ENCODE measurements around the gene TMEM45A. TPM values are rescaled to one million over a fixed set of nuclear protein-coding genes. Genes with fewer than 3 reads are reported as not detected.
"Not testable (repeated sequence)": the region's sequence is repeated elsewhere in the genome, so short reads cannot be mapped to it uniquely, and the experiment has no call there.

The TMEM45A gene
- total and polyA plus RNA-seq, 11 donors: 1.8 to 11.2 (median 3.1) TPM

DNA sequence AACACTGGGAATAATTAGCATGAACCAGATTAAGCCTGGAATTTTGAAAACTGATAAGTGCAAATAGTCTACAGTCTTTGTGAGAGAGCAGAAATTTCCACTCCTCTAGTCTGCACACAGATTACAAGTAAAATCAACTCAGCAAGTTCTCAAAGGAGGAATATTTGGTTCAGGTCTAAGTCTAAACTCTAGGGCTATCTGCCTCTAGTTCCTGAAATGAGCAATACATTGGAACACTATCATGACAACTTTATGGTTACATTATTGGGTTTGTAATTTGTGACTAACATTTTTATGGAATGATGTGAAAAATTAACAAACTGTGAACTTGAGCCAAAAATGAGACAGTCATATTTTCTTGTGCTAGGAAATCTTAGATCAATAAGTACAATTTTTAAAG, 86.2 kb downstream of the TMEM45A start:
- ATAC-seq: no peak
- H3K4me1 ChIP-seq: no peaks in the 10 kb centered on the region
- no peaks in the 10 kb centered on the region for H3K9me3 ChIP-seq
- H3K27me3 ChIP-seq: no peaks in the 10 kb centered on the region
- no peak for TF ChIP-seq POLR2A (IDR thresholded peaks at IDR 0.05)
- TF ChIP-seq CTCF (IDR thresholded peaks at IDR 0.05): no peak
- intact Hi-C loops (cut with DNase I): no loop called here
- H3K27ac ChIP-seq: no peak overlapping the region
- DNase-seq: no peak
- H3K36me3 ChIP-seq: no peaks in the 10 kb centered on the region
- H3K4me3 ChIP-seq: no peak overlapping the region

- intact Hi-C loops (cut with DNase I): no loop called here
- WGBS, 4 donors: 31 to 55% (median 51%) methylated on average over 2 of the region's 2 CpGs
- DNase-seq: no peak
Measured at GRCh38 chr3:100580147-100580546, 87.7 kb downstream of the TMEM45A start.

DNA sequence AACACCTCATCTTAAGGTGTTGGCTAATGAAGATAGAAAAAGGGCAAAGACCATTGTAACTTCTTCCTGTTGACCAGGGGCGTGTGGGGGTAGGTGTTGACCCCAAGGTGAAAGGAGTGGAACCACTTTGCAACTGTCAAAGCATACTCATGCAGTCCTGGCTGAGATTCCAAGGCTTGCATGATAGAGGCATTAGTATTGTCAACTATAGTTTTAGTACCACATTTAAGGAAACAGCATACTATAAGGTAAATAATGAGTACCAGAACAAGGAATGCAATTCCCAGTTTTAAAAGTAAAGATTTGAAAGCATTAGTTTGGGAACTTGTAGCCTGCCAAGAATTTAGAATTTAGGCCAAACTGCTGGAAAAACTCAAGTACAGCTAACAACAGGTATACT, 89.2 kb downstream of the TMEM45A start:
- Histone ChIP-seq H3K4me3 (no peak overlapping the region), H3K4me1 (no peaks in the 10 kb centered on the region), H3K27me3 (no peaks in the 10 kb centered on the region), H3K36me3 (no peaks in the 10 kb centered on the region), H3K9me3 (no peaks in the 10 kb centered on the region), H3K27ac (no peak overlapping the region)
- ATAC-seq (no peak), DNase-seq (no peak)
- no peak for TF ChIP-seq CTCF (IDR thresholded peaks at IDR 0.05)
- intact Hi-C loops (cut with DNase I): no loop called here
- WGBS, 4 donors: 70 to 89% (median 75%) methylated on average over 1 of the region's 1 CpG

More at GRCh38 chr3:100580147-100580546, 87.7 kb downstream of the TMEM45A start:
- H3K27me3 ChIP-seq: no peaks in the 10 kb centered on the region
- H3K36me3 ChIP-seq: no peaks in the 10 kb centered on the region
- no peak for ATAC-seq
- TF ChIP-seq POLR2A (IDR thresholded peaks at IDR 0.05) (no peak), CTCF (IDR thresholded peaks at IDR 0.05) (no peak)
- H3K9me3 ChIP-seq: no peaks in the 10 kb centered on the region
- H3K27ac ChIP-seq: no peak overlapping the region
- H3K4me3 ChIP-seq: no peak overlapping the region
- H3K4me1 ChIP-seq: no peaks in the 10 kb centered on the region

DNA sequence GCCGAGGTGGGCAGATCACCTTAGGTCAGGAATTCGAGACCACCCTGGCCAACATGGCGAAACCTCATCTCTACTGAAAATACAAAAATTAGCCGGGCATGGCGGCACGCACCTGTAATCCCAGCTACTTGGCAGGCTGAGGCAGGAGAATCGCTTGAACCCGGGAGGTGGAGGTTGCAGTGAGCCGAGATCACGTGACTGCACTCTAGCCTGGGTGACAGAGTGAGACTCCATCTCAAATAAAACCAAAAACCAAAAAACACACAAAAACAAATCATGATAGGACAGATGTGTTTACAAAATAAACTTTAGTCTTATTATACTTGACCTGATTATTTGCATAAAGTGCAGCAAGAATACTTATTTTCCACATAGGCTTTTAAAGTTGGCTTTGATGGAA, 89.7 kb downstream of the TMEM45A start:
- H3K36me3 ChIP-seq: not testable (repeated sequence)

DNA sequence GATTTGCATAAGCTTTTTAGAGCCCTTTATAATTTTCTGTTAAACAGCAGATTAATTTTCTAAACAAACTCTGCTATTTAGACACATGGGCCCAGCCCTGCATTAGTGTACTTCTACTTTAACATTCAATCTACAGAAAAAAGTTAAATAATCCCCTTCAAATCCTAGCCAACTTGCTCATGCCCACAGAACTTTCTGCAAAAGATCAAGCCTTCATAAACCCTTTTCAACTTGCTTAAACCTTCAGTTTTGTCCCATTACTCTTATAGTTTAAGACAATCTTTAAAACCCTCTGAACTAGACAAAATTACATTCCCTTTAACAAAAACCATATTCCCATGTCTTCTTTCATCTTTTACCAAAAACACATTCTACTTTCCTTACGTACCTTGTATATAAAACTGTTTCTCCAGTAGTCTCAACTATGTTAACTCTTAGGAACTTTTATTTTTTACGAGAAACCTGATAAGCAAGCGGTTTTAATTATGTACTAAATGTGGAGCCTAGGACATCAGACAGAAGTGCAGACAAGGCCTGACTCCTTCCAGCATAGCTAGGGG, 91.8 kb downstream of the TMEM45A start:
- Histone ChIP-seq H3K27ac (no peak overlapping the region), H3K27me3 (no peaks in the 10 kb centered on the region), H3K4me3 (no peak overlapping the region), H3K36me3 (no peaks in the 10 kb centered on the region), H3K4me1 (no peaks in the 10 kb centered on the region), H3K9me3 (no peaks in the 10 kb centered on the region)
- intact Hi-C loops (cut with DNase I): no loop called here
- DNase-seq (no peak), ATAC-seq (no peak)
- TF ChIP-seq POLR2A (IDR thresholded peaks at IDR 0.05): no peak
- TF ChIP-seq CTCF (IDR thresholded peaks at IDR 0.05): no peak
- 90 to 94% (median 92%) methylated on average over 3 of the region's 3 CpGs for WGBS, 4 donors

More for the DNA sequence above, 89.7 kb downstream of the TMEM45A start:
- H3K4me1 ChIP-seq; intact Hi-C loops (cut with DNase I); H3K9me3 ChIP-seq; DNase-seq; H3K4me3 ChIP-seq; H3K27ac ChIP-seq; H3K27me3 ChIP-seq; ATAC-seq: not testable (repeated sequence)
- 93 to 95% (median 94%) methylated on average over 10 of the region's 10 CpGs for WGBS, 4 donors

Data from heart left ventricle (tissue), 16 donors.